MCF 10A (cell line): Measurements from ENCODE around the gene TCAIM. TPM values are rescaled to one million over a fixed set of nuclear protein-coding genes. Genes with fewer than 3 reads are reported as not detected.

Source experiments
- BruUV-seq: library from RNA; stranded (reverse); fragments of 400-500 nt; replicated peaks from 2 replicates; lab custom pipeline; 2021; lab: Mats Ljungman, UMichigan
- CTCF ChIA-PET: fragments of 300-600 bp; sonication (Branson Sonifier 250); formaldehyde crosslinking; extraction: SDS; loops from one replicate; lab custom pipeline; 2021; ENCODE audit warnings: antibody characterized with exemption, inconsistent platforms; lab: Yijun Ruan, JAX
- POLR2A ChIA-PET: fragments of 300-600, 350-650 bp; sonication (Branson Sonifier 250); formaldehyde crosslinking; extraction: SDS; loops from one replicate; lab custom pipeline; 2020; ENCODE audit warnings: antibody characterized with exemption, inconsistent platforms; lab: Yijun Ruan, JAX
- DNase-seq: peaks from one replicate; pipeline ENCODE4 v3.0.0-alpha.2; 2018; ENCODE audit not compliant: unreplicated experiment
- H3K27ac Mint-ChIP-seq: one replicate; pipeline ENCODE4 v1.8.0; 2022; ENCODE audit warnings: mild to moderate bottlenecking, low read depth, mixed read lengths; ENCODE audit not compliant: unreplicated experiment
- H3K27me3 Mint-ChIP-seq: one replicate; pipeline ENCODE4 v1.8.0; 2022; ENCODE audit warnings: mixed read lengths; ENCODE audit not compliant: insufficient read depth, unreplicated experiment
- H3K36me3 Mint-ChIP-seq: one replicate; pipeline ENCODE4 v1.8.0; 2022; ENCODE audit warnings: mild to moderate bottlenecking, moderate library complexity, mixed read lengths; ENCODE audit not compliant: insufficient read depth, unreplicated experiment
- H3K4me1 Mint-ChIP-seq: one replicate; pipeline ENCODE4 v1.8.0; 2022; ENCODE audit warnings: mixed read lengths; ENCODE audit not compliant: insufficient read depth, unreplicated experiment
- H3K4me3 Mint-ChIP-seq: one replicate; pipeline ENCODE4 v1.8.0; 2022; ENCODE audit warnings: mild to moderate bottlenecking, moderate library complexity, mixed read lengths; ENCODE audit not compliant: unreplicated experiment
- H3K9me3 Mint-ChIP-seq: one replicate; pipeline ENCODE4 v1.8.0; 2022; ENCODE audit warnings: mixed read lengths; ENCODE audit not compliant: unreplicated experiment
- intact Hi-C: fragments of 100-400 bp; cut with micrococcal nuclease; formaldehyde crosslinking; loops from 2 replicates; pipeline ENCODE4 v1.14.1; 2022
- total RNA-seq: library from RNA; stranded (reverse); gene quantifications from 2 replicates; pipeline ENCODE4 v1.2.3, GENCODE V29; 2022
- TF ChIP-seq, protein P1 (sequence below): fragments of 200-600 bp; IDR thresholded peaks from one replicate; pipeline ENCODE4 v1.8.0; 2022; ENCODE audit warnings: antibody characterized with exemption, mild to moderate bottlenecking; ENCODE audit not compliant: unreplicated experiment

TCAIM gene
- total RNA-seq, 1 experiment from 2014 or later = 26.6 TPM

- no TSS peak for BruUV-seq
- ChIA-PET CTCF (no interaction called here), POLR2A (no interaction called here)
- intact Hi-C loops = no loop called here
- H3K4me1 Mint-ChIP-seq = no peaks in the 10 kb centered on the region
- H3K36me3 Mint-ChIP-seq = peaks cover 56% of the 10 kb centered on the region
- no peaks in the 10 kb centered on the region for H3K27me3 Mint-ChIP-seq
- no peak for DNase-seq
- no peak overlapping the region for H3K4me3 Mint-ChIP-seq
- TF ChIP-seq, protein P1, sequence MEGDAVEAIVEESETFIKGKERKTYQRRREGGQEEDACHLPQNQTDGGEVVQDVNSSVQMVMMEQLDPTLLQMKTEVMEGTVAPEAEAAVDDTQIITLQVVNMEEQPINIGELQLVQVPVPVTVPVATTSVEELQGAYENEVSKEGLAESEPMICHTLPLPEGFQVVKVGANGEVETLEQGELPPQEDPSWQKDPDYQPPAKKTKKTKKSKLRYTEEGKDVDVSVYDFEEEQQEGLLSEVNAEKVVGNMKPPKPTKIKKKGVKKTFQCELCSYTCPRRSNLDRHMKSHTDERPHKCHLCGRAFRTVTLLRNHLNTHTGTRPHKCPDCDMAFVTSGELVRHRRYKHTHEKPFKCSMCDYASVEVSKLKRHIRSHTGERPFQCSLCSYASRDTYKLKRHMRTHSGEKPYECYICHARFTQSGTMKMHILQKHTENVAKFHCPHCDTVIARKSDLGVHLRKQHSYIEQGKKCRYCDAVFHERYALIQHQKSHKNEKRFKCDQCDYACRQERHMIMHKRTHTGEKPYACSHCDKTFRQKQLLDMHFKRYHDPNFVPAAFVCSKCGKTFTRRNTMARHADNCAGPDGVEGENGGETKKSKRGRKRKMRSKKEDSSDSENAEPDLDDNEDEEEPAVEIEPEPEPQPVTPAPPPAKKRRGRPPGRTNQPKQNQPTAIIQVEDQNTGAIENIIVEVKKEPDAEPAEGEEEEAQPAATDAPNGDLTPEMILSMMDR = no peak
- H3K27ac Mint-ChIP-seq = no peak overlapping the region
- peaks cover 24% of the 10 kb centered on the region for H3K9me3 Mint-ChIP-seq
These were observed 107.2 kb downstream of the TCAIM start for GRCh38 chr3:44445786-44446185.

DNA sequence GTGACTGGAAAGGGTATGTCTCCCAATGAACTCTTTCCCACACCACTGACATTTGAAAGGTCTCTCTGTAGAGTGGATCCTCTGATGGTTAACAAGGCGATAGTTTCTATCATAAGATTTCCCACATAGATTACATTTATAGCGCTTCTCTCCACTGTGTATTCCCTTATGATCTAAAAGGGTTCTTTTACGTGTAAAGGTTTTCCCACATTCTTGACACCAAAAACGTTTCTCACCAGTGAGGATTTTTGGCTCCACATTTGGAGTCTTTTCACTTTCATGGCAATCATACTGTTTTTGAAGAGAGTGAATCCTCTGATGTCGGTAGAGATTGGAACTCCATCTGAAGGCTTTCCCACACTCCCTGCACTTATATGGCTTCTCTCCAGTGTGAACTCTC is 108.4 kb downstream of the TCAIM start:
- BruUV-seq = no TSS peak
- ChIA-PET CTCF (no interaction called here), POLR2A (no interaction called here)
- H3K36me3 Mint-ChIP-seq = peaks cover 64% of the 10 kb centered on the region
- no peaks in the 10 kb centered on the region for H3K27me3 Mint-ChIP-seq
- H3K9me3 Mint-ChIP-seq = peaks cover 24% of the 10 kb centered on the region
- TF ChIP-seq, protein P1 = no peak
- no peak overlapping the region for H3K4me3 Mint-ChIP-seq
- H3K27ac Mint-ChIP-seq = no peak overlapping the region
- DNase-seq = no peak
- intact Hi-C loops = no loop called here
- H3K4me1 Mint-ChIP-seq = no peaks in the 10 kb centered on the region

DNA sequence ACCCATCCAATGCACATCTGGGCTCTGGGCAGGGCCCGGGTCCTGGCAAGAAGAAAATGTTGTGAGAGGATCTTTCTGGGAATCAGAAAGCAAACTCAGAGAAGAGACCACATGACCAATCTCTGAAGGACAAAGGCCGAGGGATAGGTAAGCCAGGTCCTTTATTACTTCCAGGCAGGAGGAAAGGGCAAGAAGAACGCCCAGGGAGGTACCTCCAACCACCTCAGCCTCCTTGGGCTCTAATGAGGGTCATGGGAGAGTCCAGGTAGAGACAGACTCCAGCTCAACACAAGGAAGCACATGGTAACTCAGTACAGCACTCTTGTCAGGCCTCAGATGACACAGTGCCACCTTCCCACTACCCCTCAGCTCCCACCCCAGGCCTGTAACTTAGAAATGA is 112.9 kb downstream of the TCAIM start:
- TF ChIP-seq, protein P1 = no peak
- no peak for DNase-seq
- Mint-ChIP-seq H3K36me3 (peaks cover 86% of the 10 kb centered on the region), H3K27ac (no peak overlapping the region), H3K4me3 (no peak overlapping the region), H3K27me3 (no peaks in the 10 kb centered on the region), H3K4me1 (no peaks in the 10 kb centered on the region), H3K9me3 (peaks cover 17% of the 10 kb centered on the region)
- ChIA-PET CTCF (no interaction called here), POLR2A (interaction anchor here (0.5 kb wide), 1 partner anchor 197 kb away, joined by 4 read pairs; the partner anchor contains the start of gene ZNF35)
- intact Hi-C loops = no loop called here
- no TSS peak for BruUV-seq

DNA sequence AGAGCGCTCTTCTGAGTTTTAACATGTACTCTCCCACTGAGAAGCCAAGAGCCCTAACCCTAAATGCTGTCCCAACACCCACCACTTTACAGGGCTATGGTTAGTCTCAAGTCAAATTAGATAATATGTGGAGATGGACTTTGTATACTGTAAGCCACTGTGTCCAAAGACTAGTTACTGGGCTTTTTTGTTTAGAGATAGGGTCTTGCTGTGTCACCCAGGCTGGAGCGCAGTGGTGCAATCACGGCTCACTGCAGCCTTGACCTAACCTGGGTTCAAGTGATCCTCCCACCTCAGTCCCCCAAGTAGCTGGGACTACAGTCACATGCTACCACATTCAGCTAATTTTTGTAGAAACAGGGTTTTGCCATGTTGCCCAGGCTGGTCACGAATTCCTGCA is 115.7 kb downstream of the TCAIM start:
- Mint-ChIP-seq H3K9me3 (peaks cover under 1% of the 10 kb centered on the region), H3K4me3 (no peak overlapping the region), H3K27ac (no peak overlapping the region), H3K4me1 (no peaks in the 10 kb centered on the region), H3K27me3 (no peaks in the 10 kb centered on the region), H3K36me3 (peaks cover 81% of the 10 kb centered on the region)
- no peak for DNase-seq
- ChIA-PET POLR2A (interaction anchor here (0.6 kb wide), 1 partner anchor 9 kb away, joined by 3 read pairs; no protein-coding TSS in a partner anchor), CTCF (no interaction called here)
- TF ChIP-seq, protein P1 = no peak
- intact Hi-C loops = no loop called here
- BruUV-seq = no TSS peak
